IMR-90 (cell line): ENCODE data around the gene RAPGEF2. TPM values are rescaled to one million over a fixed set of nuclear protein-coding genes. Genes with fewer than 3 reads are reported as not detected.

Experiments
- ATAC-seq: fragments of 200-7000 bp; cut with Tn5 transposase; 2 replicates; pipeline ENCODE4 v1.9.1; 2020; ENCODE audit warnings: low read depth, mild to moderate bottlenecking, moderate library complexity
- BruUV-seq: library from RNA; stranded (reverse); fragments of 400-500 nt; replicated peaks from 2 replicates; lab custom pipeline; 2021; lab: Mats Ljungman, UMichigan
- CTCF ChIA-PET: fragments of 300-600 bp; formaldehyde crosslinking; extraction: SDS; loops from one replicate; lab custom pipeline; 2021; ENCODE audit warnings: antibody characterized with exemption; lab: Yijun Ruan, JAX
- POLR2A ChIA-PET: fragments of 300-600 bp; sonication (Branson Sonifier 250); formaldehyde crosslinking; loops from one replicate; lab custom pipeline; 2022; ENCODE audit warnings: antibody characterized with exemption; ENCODE audit not compliant: unreplicated experiment; lab: Charles Lee
- DNase-seq: peaks from one replicate; pipeline ENCODE4 v3.0.0; 2013
- H2AFZ ChIP-seq: replicated peaks from 2 replicates; pipeline ENCODE3; 2013; ENCODE audit warnings: low read length, mild to moderate bottlenecking; ENCODE audit not compliant: poor library complexity
- H2AK5ac ChIP-seq: 2 replicates; pipeline ENCODE4 v1.6.1; 2013; ENCODE audit warnings: low read depth, low read length, inconsistent platforms
- H2AK9ac ChIP-seq: replicated peaks from 2 replicates; pipeline ENCODE3; 2013; ENCODE audit warnings: mild to moderate bottlenecking, low read depth, low read length, moderate library complexity; ENCODE audit not compliant: poor library complexity
- H2BK120ac ChIP-seq: 2 replicates; pipeline ENCODE4 v1.6.1; 2013; ENCODE audit warnings: low read depth, low read length, inconsistent platforms
- H2BK15ac ChIP-seq: 3 replicates; pipeline ENCODE4 v1.6.1; 2013; ENCODE audit warnings: low read depth, low read length, inconsistent platforms
- H2BK20ac ChIP-seq: 2 replicates; pipeline ENCODE4 v1.6.1; 2013; ENCODE audit warnings: low read depth, mild to moderate bottlenecking, inconsistent platforms, low read length, moderate library complexity
- H2BK5ac ChIP-seq: 2 replicates; pipeline ENCODE4 v1.6.1; 2013; ENCODE audit warnings: mild to moderate bottlenecking, low read depth, low read length, inconsistent platforms; ENCODE audit not compliant: poor library complexity, severe bottlenecking
- H3K14ac ChIP-seq: replicated peaks from 2 replicates; pipeline ENCODE4 v1.6.1; 2013; ENCODE audit warnings: low read depth, low read length, inconsistent platforms
- H3K18ac ChIP-seq: 2 replicates; pipeline ENCODE4 v1.6.1; 2013; ENCODE audit warnings: low read depth, low read length, control low read depth
- H3K23ac ChIP-seq: 2 replicates; pipeline ENCODE4 v1.6.1; 2013; ENCODE audit warnings: low read depth, low read length, inconsistent platforms
- H3K27ac ChIP-seq: 2 replicates; pipeline ENCODE4 v1.5.1; 2013; ENCODE audit warnings: mild to moderate bottlenecking, control low read depth, low read length; ENCODE audit not compliant: insufficient read depth
- H3K27me3 ChIP-seq: 2 replicates; pipeline ENCODE4 v1.6.1; 2013; ENCODE audit warnings: low read length; ENCODE audit not compliant: control insufficient read depth, insufficient read depth
- H3K36me3 ChIP-seq: 2 replicates; pipeline ENCODE4 v1.6.1; 2013; ENCODE audit warnings: low read length, mixed read lengths; ENCODE audit not compliant: control insufficient read depth, insufficient read depth
- H3K4ac ChIP-seq: 2 replicates; pipeline ENCODE4 v1.6.1; 2013; ENCODE audit warnings: low read depth, low read length, inconsistent platforms
- H3K4me1 ChIP-seq: 2 replicates; pipeline ENCODE4 v1.6.1; 2013; ENCODE audit warnings: low read length, mixed read lengths; ENCODE audit not compliant: control insufficient read depth, insufficient read depth
- H3K4me2 ChIP-seq: 2 replicates; pipeline ENCODE4 v1.6.1; 2013; ENCODE audit warnings: low read depth, mild to moderate bottlenecking, control low read depth, low read length, moderate library complexity
- H3K4me3 ChIP-seq: 2 replicates; pipeline ENCODE4 v1.5.1; 2013; ENCODE audit warnings: low read depth, mild to moderate bottlenecking, control low read depth, low read length, moderate library complexity; ENCODE audit not compliant: insufficient read depth
- H3K56ac ChIP-seq: 2 replicates; pipeline ENCODE4 v1.6.1; 2013; ENCODE audit warnings: low read length, inconsistent platforms; ENCODE audit not compliant: insufficient read depth; ENCODE audit errors: extremely low read depth
- H3K79me1 ChIP-seq, 2 experiments: 2 replicates each; pipeline ENCODE4 v1.6.1; 2013; ENCODE audit warnings: low read length in 2 of 2, inconsistent platforms in 1 of 2, low read depth in 1 of 2
- H3K9ac ChIP-seq: 2 replicates; pipeline ENCODE4 v1.6.1; 2013; ENCODE audit warnings: low read depth, low read length, control low read depth
- H3K9me1 ChIP-seq: 2 replicates; pipeline ENCODE4 v1.6.1; 2013; ENCODE audit warnings: low read length, inconsistent platforms; ENCODE audit not compliant: insufficient read depth
- H3K9me3 ChIP-seq: 2 replicates; pipeline ENCODE4 v1.6.1; 2013; ENCODE audit warnings: low read length; ENCODE audit not compliant: control insufficient read depth, insufficient read depth
- H4K20me1 ChIP-seq: 2 replicates; pipeline ENCODE4 v1.6.1; 2013; ENCODE audit warnings: low read length, inconsistent platforms; ENCODE audit not compliant: insufficient read depth
- H4K5ac ChIP-seq: 2 replicates; pipeline ENCODE4 v1.6.1; 2013; ENCODE audit warnings: mild to moderate bottlenecking, low read depth, low read length, control low read depth
- H4K8ac ChIP-seq, 2 experiments: 2 replicates each; pipeline ENCODE4 v1.6.1; 2013; ENCODE audit warnings: low read depth in 2 of 2, low read length in 2 of 2, control low read depth in 1 of 2, inconsistent platforms in 1 of 2
- H4K91ac ChIP-seq: 2 replicates; pipeline ENCODE4 v1.6.1; 2013; ENCODE audit warnings: low read depth, low read length, inconsistent platforms; ENCODE audit not compliant: insufficient read depth
- BHLHE40 ChIP-seq: fragments of 150-350 bp; IDR thresholded peaks from 2 replicates; pipeline ENCODE4 v1.6.1; 2016; ENCODE audit warnings: mild to moderate bottlenecking, low read depth, low read length
- CEBPB ChIP-seq: IDR thresholded peaks from 2 replicates; pipeline ENCODE4 v1.6.1; 2012; ENCODE audit warnings: low read depth, low read length, improper control_type of control experiment
- CHD1 ChIP-seq: IDR thresholded peaks from 2 replicates; pipeline ENCODE4 v1.6.1; 2012; ENCODE audit warnings: low read depth, low read length, improper control_type of control experiment
- CTCF ChIP-seq: conservative IDR thresholded peaks from 2 replicates; pipeline ENCODE4 v1.5.1; 2012; ENCODE audit warnings: mild to moderate bottlenecking, low read depth, low read length, improper control_type of control experiment
- FOS ChIP-seq: fragments of 150-350 bp; IDR thresholded peaks from 2 replicates; pipeline ENCODE4 v1.6.1; 2016; ENCODE audit warnings: low read depth, low read length
- MAFK ChIP-seq: IDR thresholded peaks from 2 replicates; pipeline ENCODE4 v1.6.1; 2012; ENCODE audit warnings: low read depth, low read length, improper control_type of control experiment
- MAZ ChIP-seq: IDR thresholded peaks from 2 replicates; pipeline ENCODE4 v1.6.1; 2012; ENCODE audit warnings: low read depth, mild to moderate bottlenecking, low read length, improper control_type of control experiment, moderate library complexity, borderline replicate concordance
- MXI1 ChIP-seq: IDR thresholded peaks from 2 replicates; pipeline ENCODE4 v1.6.1; 2012; ENCODE audit warnings: low read depth, mild to moderate bottlenecking, low read length, moderate library complexity, borderline replicate concordance
- NFE2L2 ChIP-seq: fragments of 150-350 bp; IDR thresholded peaks from 2 replicates; pipeline ENCODE4 v1.6.1; 2016; ENCODE audit warnings: low read depth, mild to moderate bottlenecking, low read length
- POLR2A ChIP-seq: IDR thresholded peaks from 2 replicates; pipeline ENCODE4 v1.6.1; 2012; ENCODE audit warnings: mild to moderate bottlenecking, low read depth, low read length
- RAD21 ChIP-seq: IDR thresholded peaks from 2 replicates; pipeline ENCODE4 v1.6.1; 2012; ENCODE audit warnings: low read length, improper control_type of control experiment
- RCOR1 ChIP-seq: IDR thresholded peaks from 2 replicates; pipeline ENCODE4 v1.6.1; 2012; ENCODE audit warnings: mild to moderate bottlenecking, low read length, improper control_type of control experiment; ENCODE audit not compliant: insufficient replicate concordance
- RFX5 ChIP-seq: IDR thresholded peaks from 2 replicates; pipeline ENCODE4 v1.8.0; 2012; ENCODE audit warnings: low read depth, mild to moderate bottlenecking, low read length, moderate library complexity
- SMC3 ChIP-seq: fragments of 150-350 bp; IDR thresholded peaks from 2 replicates; pipeline ENCODE4 v1.6.1; 2016; ENCODE audit warnings: low read depth, mild to moderate bottlenecking, antibody characterized with exemption, low read length, moderate library complexity
- WGBS, 2 experiments: methylation state at CpG; one replicate each; pipeline versions ENCODE4 v1.1.5 to v1.1.7; 2013; ENCODE audit warnings: missing lambda C conversion rate in 2 of 2; ENCODE audit not compliant: insufficient read length in 1 of 2; ENCODE audit errors: extremely low coverage in 2 of 2; 5-methylcytosine and 5-hydroxymethylcytosine counted together
- dilution Hi-C: fragments of 300-500 bp; cut with HindIII; formaldehyde crosslinking; loops from one replicate; pipeline ENCODE4 v1.14.3; 2018; ENCODE audit warnings: low sequenced_read_pairs; ENCODE audit not compliant: unreplicated experiment
- in situ Hi-C: fragments of 300-500 bp; cut with MboI; formaldehyde crosslinking; loops from 3 replicates; pipeline ENCODE4 v1.14.3; 2019; ENCODE audit warnings: low sequenced_read_pairs, inconsistent platforms, mixed read lengths
- intact Hi-C: fragments of 100-400 bp; cut with micrococcal nuclease; formaldehyde crosslinking; loops from 2 replicates; pipeline ENCODE4 v1.10.0; 2022
- polyA plus RNA-seq, 3 experiments: library from polyadenylated mRNA; depleted of rRNA; stranded (reverse); fragments of >200 nt; gene quantifications; 2 replicates each; pipeline ENCODE4 v1.2.3, GENCODE V29; 2012; ENCODE audit warnings: low replicate concordance in 1 of 3
- total RNA-seq: library from RNA; depleted of rRNA; stranded (reverse); fragments of >200 nt; gene quantifications from 2 replicates; pipeline ENCODE4 v1.2.3, GENCODE V29; 2012
- TF ChIP-seq, protein P1 (sequence below): fragments of 150-350 bp; IDR thresholded peaks from 2 replicates; pipeline ENCODE4 v1.6.1; 2016; ENCODE audit warnings: low read depth, mild to moderate bottlenecking, low read length, moderate library complexity, borderline replicate concordance
- TF ChIP-seq, protein P2 (sequence below): fragments of 150-350 bp; IDR thresholded peaks from 2 replicates; pipeline ENCODE4 v1.6.1; 2017; ENCODE audit warnings: mild to moderate bottlenecking, antibody characterized with exemption, low read length, low read depth

Gene RAPGEF2
- total and polyA plus RNA-seq, 2 of the 4 experiments (the other 2 are of a cell fraction): 27.6 to 109 TPM

DNA sequence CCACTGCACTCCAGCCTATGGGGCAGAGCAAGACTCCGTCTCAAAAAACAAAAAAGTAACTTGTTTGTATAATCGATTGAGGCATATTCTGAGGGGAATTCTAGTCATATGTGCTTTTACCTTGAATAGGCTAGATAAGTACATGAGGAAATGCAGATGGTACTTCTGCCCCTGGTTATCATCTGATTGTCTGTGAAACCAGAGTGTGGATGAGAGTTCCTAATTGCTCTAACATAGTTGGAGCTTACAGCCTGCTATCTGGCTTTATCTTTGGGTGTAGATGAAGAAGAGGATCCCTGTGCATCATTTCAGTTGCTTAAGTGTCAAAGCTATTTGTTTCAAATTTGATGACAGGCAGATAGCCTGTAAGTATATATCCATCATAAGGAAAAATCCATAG, 205.1 kb downstream of the RAPGEF2 start:
- H4K91ac ChIP-seq: 0 out of 2 replicates have a peak overlapping the region, but pooled peaks have one; percentile 7
- H4K8ac ChIP-seq: no peak overlapping the region; a peak in 1 of 4 replicates
- no peaks in the 10 kb centered on the region for H3K27me3 ChIP-seq
- TF ChIP-seq POLR2A (no peak), NFE2L2 (no peak), SMC3 (no peak), MAFK (no peak), RFX5 (no peak), BHLHE40 (no peak), CTCF (no peak), RAD21 (no peak), MAZ (no peak), CHD1 (no peak), RCOR1 (no peak), MXI1 (no peak), FOS (no peak), CEBPB (no peak)
- TF ChIP-seq, protein P1, sequence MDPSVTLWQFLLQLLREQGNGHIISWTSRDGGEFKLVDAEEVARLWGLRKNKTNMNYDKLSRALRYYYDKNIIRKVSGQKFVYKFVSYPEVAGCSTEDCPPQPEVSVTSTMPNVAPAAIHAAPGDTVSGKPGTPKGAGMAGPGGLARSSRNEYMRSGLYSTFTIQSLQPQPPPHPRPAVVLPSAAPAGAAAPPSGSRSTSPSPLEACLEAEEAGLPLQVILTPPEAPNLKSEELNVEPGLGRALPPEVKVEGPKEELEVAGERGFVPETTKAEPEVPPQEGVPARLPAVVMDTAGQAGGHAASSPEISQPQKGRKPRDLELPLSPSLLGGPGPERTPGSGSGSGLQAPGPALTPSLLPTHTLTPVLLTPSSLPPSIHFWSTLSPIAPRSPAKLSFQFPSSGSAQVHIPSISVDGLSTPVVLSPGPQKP: no peak
- TF ChIP-seq, protein P2, sequence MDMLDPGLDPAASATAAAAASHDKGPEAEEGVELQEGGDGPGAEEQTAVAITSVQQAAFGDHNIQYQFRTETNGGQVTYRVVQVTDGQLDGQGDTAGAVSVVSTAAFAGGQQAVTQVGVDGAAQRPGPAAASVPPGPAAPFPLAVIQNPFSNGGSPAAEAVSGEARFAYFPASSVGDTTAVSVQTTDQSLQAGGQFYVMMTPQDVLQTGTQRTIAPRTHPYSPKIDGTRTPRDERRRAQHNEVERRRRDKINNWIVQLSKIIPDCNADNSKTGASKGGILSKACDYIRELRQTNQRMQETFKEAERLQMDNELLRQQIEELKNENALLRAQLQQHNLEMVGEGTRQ: no peak
- H3K9me3 ChIP-seq: no peaks in the 10 kb centered on the region
- no CpG with 5 or more reads among the region's 2 CpGs for WGBS, 2 experiments
- in situ Hi-C loops (no loop called here), intact Hi-C loops (loop anchor here (5.0 kb wide), 2 partner anchors 71 to 206 kb away; partner anchors contain the start of gene RAPGEF2), dilution Hi-C loops (no loop called here)
- CTCF ChIA-PET: no interaction called here
- peak overlapping the region; percentile 59; the same call in 1 of the 2 replicates for H2BK120ac ChIP-seq
- H3K9me1 ChIP-seq: peaks cover 2% of the 10 kb centered on the region; the same call in 1 of the 2 replicates
- BruUV-seq: no TSS peak
- H2AFZ ChIP-seq: no peak overlapping the region
- DNase-seq (no peak), ATAC-seq (peak; percentile 15; the same call in 1 of the 2 replicates)
- peak overlapping the region; percentile 39 for H2BK5ac ChIP-seq
- peaks cover 5% of the 10 kb centered on the region; the same call in 1 of the 2 replicates for H3K4me1 ChIP-seq
- peak overlapping the region; percentile 49; the same call in 2 of the 3 replicates for H2BK15ac ChIP-seq
- H3K4me2 ChIP-seq: no peak overlapping the region; the same call in 1 of the 2 replicates
- H4K5ac ChIP-seq: no peak overlapping the region; the same call in 1 of the 2 replicates
- no peaks in the 10 kb centered on the region for H4K20me1 ChIP-seq
- no peak overlapping the region for H3K9ac ChIP-seq
- H3K4me3 ChIP-seq: no peak overlapping the region
- no peak overlapping the region for H3K56ac ChIP-seq
- H2BK20ac ChIP-seq: peak overlapping the region; percentile 69
- H3K79me1 ChIP-seq: peaks cover 17 to 32% of the 10 kb centered on the region in 2 experiments
- peak overlapping the region; percentile 66; the same call in 1 of the 2 replicates for H3K14ac ChIP-seq
- H2AK5ac ChIP-seq: no peak overlapping the region
- peak overlapping the region; percentile 56; the same call in 1 of the 2 replicates for H3K4ac ChIP-seq
- no peak overlapping the region for H3K18ac ChIP-seq
- no peak overlapping the region for H2AK9ac ChIP-seq
- H3K23ac ChIP-seq: peak overlapping the region; percentile 72; the same call in 1 of the 2 replicates
- no peak overlapping the region for H3K27ac ChIP-seq
- H3K36me3 ChIP-seq: peaks cover 2% of the 10 kb centered on the region; the same call in 1 of the 2 replicates
- POLR2A ChIA-PET: interaction anchor here (0.9 kb wide), 1 partner anchor 12 kb away, joined by 6 read pairs; no protein-coding TSS in a partner anchor
